H1 (cell line): Measurements from ENCODE around the gene MYOD1. TPM values are rescaled to one million over a fixed set of nuclear protein-coding genes. Genes with fewer than 3 reads are reported as not detected.

Source experiments
- CTCF ChIA-PET: fragments of 300-600 bp; sonication (Branson Sonifier 250); formaldehyde crosslinking; loops from one replicate; lab custom pipeline; 2021; ENCODE audit not compliant: partially characterized antibody; lab: Charles Lee
- POLR2A ChIA-PET: fragments of 300-600 bp; sonication (Branson Sonifier 250); formaldehyde crosslinking; loops from one replicate; lab custom pipeline; 2021; ENCODE audit warnings: inconsistent platforms; ENCODE audit not compliant: partially characterized antibody; lab: Charles Lee
- DNase-seq, 2 experiments: peaks; one replicate each; pipeline versions ENCODE4 v3.0.0 to v3.0.0-alpha.2; 2010 to 2022; ENCODE audit warnings: low spot score in 2 of 2, low read depth in 1 of 2, mixed read lengths in 1 of 2
- FAIRE-seq: peaks from 2 replicates; lab custom pipeline; 2011; peaks lifted over from hg19 to GRCh38; lab: Jason Lieb, UNC
- H2AFZ ChIP-seq: 2 replicates; pipeline ENCODE4 v1.8.1; 2012; ENCODE audit warnings: low read length, inconsistent platforms
- H2AK5ac ChIP-seq: 2 replicates; pipeline ENCODE4 v1.6.1; 2013; ENCODE audit warnings: low read depth, low read length
- H2BK120ac ChIP-seq: replicated peaks from 2 replicates; pipeline ENCODE3; 2013; ENCODE audit warnings: low read depth, low read length, inconsistent platforms
- H2BK12ac ChIP-seq: 2 replicates; pipeline ENCODE4 v1.6.1; 2013; ENCODE audit warnings: low read depth, low read length
- H2BK15ac ChIP-seq: 2 replicates; pipeline ENCODE4 v1.6.1; 2013; ENCODE audit warnings: low read length
- H2BK20ac ChIP-seq: 2 replicates; pipeline ENCODE4 v1.6.1; 2013; ENCODE audit warnings: low read length
- H2BK5ac ChIP-seq: 2 replicates; pipeline ENCODE4 v1.6.1; 2013; ENCODE audit warnings: low read depth, low read length
- H3K14ac ChIP-seq: 2 replicates; pipeline ENCODE4 v1.6.1; 2013; ENCODE audit warnings: inconsistent platforms; ENCODE audit not compliant: insufficient read length
- H3K18ac ChIP-seq: 2 replicates; pipeline ENCODE4 v1.6.1; 2013; ENCODE audit warnings: low read length; ENCODE audit errors: extremely low read depth
- H3K23ac ChIP-seq: 2 replicates; pipeline ENCODE4 v1.6.1; 2013; ENCODE audit warnings: inconsistent platforms; ENCODE audit not compliant: insufficient read length
- H3K23me2 ChIP-seq: 2 replicates; pipeline ENCODE4 v1.6.1; 2013; ENCODE audit warnings: low read depth, low read length
- H3K27ac ChIP-seq: 2 replicates; pipeline ENCODE4 v1.6.1; 2011; ENCODE audit warnings: low read depth, low read length, inconsistent platforms
- H3K27me3 ChIP-seq, 4 experiments: replicated peaks in 1 of 4; 1 replicate in 1 of 4; 2 replicates in 3 of 4; pipeline versions ENCODE4 v1.6.1 to v1.8.1; 2011 to 2013; ENCODE audit warnings: low read length in 3 of 4, mild to moderate bottlenecking in 3 of 4, inconsistent platforms in 2 of 4, mixed read lengths in 2 of 4, moderate library complexity in 1 of 4; ENCODE audit not compliant: control insufficient read depth in 3 of 4, insufficient read depth in 3 of 4; ENCODE audit errors: extremely low read depth in 1 of 4
- H3K36me3 ChIP-seq, 4 experiments: 2 replicates each; pipeline versions ENCODE4 v1.6.1 to v1.8.1; 2011 to 2013; ENCODE audit warnings: mild to moderate bottlenecking in 4 of 4, low read length in 3 of 4, moderate library complexity in 2 of 4, control low read depth in 1 of 4, inconsistent platforms in 1 of 4; ENCODE audit not compliant: insufficient read depth in 4 of 4, control insufficient read depth in 2 of 4
- H3K4ac ChIP-seq: replicated peaks from 2 replicates; pipeline ENCODE3; 2013; ENCODE audit warnings: low read length, low read depth, mixed read lengths, inconsistent platforms; ENCODE audit not compliant: insufficient read length
- H3K4me1 ChIP-seq, 4 experiments: replicated peaks in 1 of 4; 1 replicate in 1 of 4; 2 replicates in 3 of 4; pipeline versions ENCODE4 v1.6.1 to v1.8.1; 2011 to 2013; ENCODE audit warnings: low read length in 3 of 4, inconsistent platforms in 2 of 4, mixed read lengths in 1 of 4; ENCODE audit not compliant: insufficient read depth in 4 of 4, control insufficient read depth in 3 of 4
- H3K4me2 ChIP-seq, 2 experiments: 2 replicates each; pipeline versions ENCODE4 v1.6.1 to v1.8.1; 2011 to 2013; ENCODE audit warnings: low read depth in 2 of 2, low read length in 2 of 2, control low read depth in 1 of 2, inconsistent platforms in 1 of 2, mild to moderate bottlenecking in 1 of 2; ENCODE audit not compliant: insufficient read depth in 1 of 2
- H3K4me3 ChIP-seq, 4 experiments: fragments of 200-600, 300-600 bp in 1 of 4; sonication (generic), shearing (Covaris generic), sonication (Bioruptor Twin) in 1 of 4; 2 replicates each; pipeline versions ENCODE4 v1.5.1 to v1.8.1; 2011 to 2016; ENCODE audit warnings: low read length in 4 of 4, low read depth in 3 of 4, control low read depth in 2 of 4, inconsistent platforms in 2 of 4, mild to moderate bottlenecking in 2 of 4, mixed read lengths in 1 of 4, moderate library complexity in 1 of 4; ENCODE audit not compliant: insufficient read depth in 2 of 4; ENCODE audit errors: extremely low read depth in 1 of 4
- H3K56ac ChIP-seq: replicated peaks from 2 replicates; pipeline ENCODE3; 2013; ENCODE audit warnings: low read depth, mild to moderate bottlenecking, mixed read lengths, low read length, inconsistent platforms; ENCODE audit not compliant: insufficient read length
- H3K79me1 ChIP-seq: 2 replicates; pipeline ENCODE4 v1.6.1; 2013; ENCODE audit warnings: low read depth, low read length, control low read depth
- H3K79me2 ChIP-seq, 2 experiments: 2 replicates each; pipeline versions ENCODE4 v1.6.1 to v1.8.1; 2012 to 2013; ENCODE audit warnings: low read length in 2 of 2, mild to moderate bottlenecking in 2 of 2, inconsistent platforms in 1 of 2; ENCODE audit not compliant: insufficient read depth in 2 of 2, control insufficient read depth in 1 of 2
- H3K9ac ChIP-seq, 4 experiments: replicated peaks in 1 of 4; 1 replicate in 1 of 4; 2 replicates in 3 of 4; pipeline versions ENCODE4 v1.6.1 to v1.8.1; 2011 to 2013; ENCODE audit warnings: low read depth in 3 of 4, low read length in 3 of 4, control low read depth in 2 of 4, mild to moderate bottlenecking in 2 of 4, moderate library complexity in 2 of 4, inconsistent platforms in 1 of 4; ENCODE audit errors: extremely low read depth in 1 of 4
- H3K9me3 ChIP-seq, 2 experiments: 2 replicates each; pipeline versions ENCODE4 v1.6.1 to v1.8.1; 2012 to 2013; ENCODE audit warnings: mild to moderate bottlenecking in 2 of 2, moderate library complexity in 2 of 2, control low read depth in 1 of 2, inconsistent platforms in 1 of 2, low read depth in 1 of 2, low read length in 1 of 2, mixed read lengths in 1 of 2; ENCODE audit not compliant: insufficient read depth in 2 of 2
- H4K20me1 ChIP-seq, 2 experiments: replicated peaks in 1 of 2; 2 replicates each; pipeline versions ENCODE3 to v1.8.1; 2011 to 2013; ENCODE audit warnings: inconsistent platforms in 2 of 2, low read length in 2 of 2, mild to moderate bottlenecking in 1 of 2; ENCODE audit not compliant: insufficient read depth in 2 of 2, control insufficient read depth in 1 of 2
- H4K5ac ChIP-seq: 2 replicates; pipeline ENCODE4 v1.6.1; 2013; ENCODE audit warnings: low read length, low read depth, mixed read lengths, inconsistent platforms; ENCODE audit not compliant: insufficient read length
- H4K8ac ChIP-seq: 2 replicates; pipeline ENCODE4 v1.8.0; 2013; ENCODE audit warnings: mild to moderate bottlenecking, moderate library complexity, low read length, inconsistent platforms; ENCODE audit not compliant: insufficient read depth; ENCODE audit errors: extremely low read depth
- H4K91ac ChIP-seq: replicated peaks from 2 replicates; pipeline ENCODE3; 2013; ENCODE audit warnings: low read length, mixed read lengths, inconsistent platforms; ENCODE audit not compliant: insufficient read length
- CBX8 ChIP-seq: fragments of 300-800, 300-1000 bp; sonication (generic); IDR thresholded peaks from 2 replicates; pipeline ENCODE4 v1.7.1; 2016; ENCODE audit warnings: low read depth, low read length, borderline replicate concordance
- CHD2 ChIP-seq: IDR thresholded peaks from 2 replicates; pipeline ENCODE4 v1.6.1; 2012; ENCODE audit warnings: low read length, improper control_type of control experiment
- EP300 ChIP-seq, 2 experiments: IDR thresholded peaks; 1 replicate in 1 of 2; 2 replicates in 1 of 2; pipeline ENCODE4 v1.6.1; 2011 to 2012; ENCODE audit warnings: low read depth in 2 of 2, low read length in 2 of 2, mild to moderate bottlenecking in 2 of 2, borderline replicate concordance in 1 of 2, inconsistent platforms in 1 of 2, moderate library complexity in 1 of 2
- JUN ChIP-seq: IDR thresholded peaks from 2 replicates; pipeline ENCODE4 v1.6.1; 2011; ENCODE audit warnings: low read depth, mild to moderate bottlenecking, improper control_type of control experiment, low read length
- JUND ChIP-seq: IDR thresholded peaks from 2 replicates; pipeline ENCODE4 v1.6.1; 2011; ENCODE audit warnings: mild to moderate bottlenecking, improper control_type of control experiment, low read length
- NANOG ChIP-seq: IDR thresholded peaks from 2 replicates; pipeline ENCODE4 v1.6.1; 2011; ENCODE audit warnings: low read length, low read depth, mild to moderate bottlenecking, inconsistent platforms; ENCODE audit not compliant: insufficient read depth, poor library complexity, severe bottlenecking
- SIN3A ChIP-seq, 2 experiments: IDR thresholded peaks in 1 of 2; conservative IDR thresholded peaks in 1 of 2; 2 replicates each; pipeline ENCODE4 v1.6.1; 2011 to 2012; ENCODE audit warnings: low read length in 2 of 2, improper control_type of control experiment in 1 of 2, low read depth in 1 of 2, mild to moderate bottlenecking in 1 of 2
- TCF12 ChIP-seq: IDR thresholded peaks from 2 replicates; pipeline ENCODE4 v1.6.1; 2011; ENCODE audit warnings: low read depth, mild to moderate bottlenecking, low read length
- YY1 ChIP-seq: IDR thresholded peaks from 2 replicates; pipeline ENCODE4 v1.6.1; 2011; ENCODE audit warnings: low read depth, mild to moderate bottlenecking, low read length
- WGBS, 2 experiments: shearing (Covaris generic) in 1 of 2; methylation state at CpG; one replicate each; pipeline versions ENCODE4 v1.1.6 to v1.1.7; 2013 to 2015; ENCODE audit warnings: low lambda C conversion rate in 2 of 2, mixed read lengths in 2 of 2, inconsistent platforms in 1 of 2, low coverage in 1 of 2, missing lambda C conversion rate in 1 of 2; ENCODE audit not compliant: insufficient replicate concordance in 2 of 2, insufficient coverage in 1 of 2, insufficient read length in 1 of 2; ENCODE audit errors: extremely low coverage in 1 of 2, missing lambda C conversion rate in 1 of 2; 5-methylcytosine and 5-hydroxymethylcytosine counted together
- polyA plus RNA-seq, 7 experiments: library from polyadenylated mRNA; depleted of rRNA in 3 of 7; stranded (reverse) in 5 of 7; unstranded in 2 of 7; fragments of >200 nt in 5 of 7; fragments of 200-250 nt in 2 of 7; gene quantifications; 1 replicate in 5 of 7; 2 replicates in 1 of 7; 4 replicates in 1 of 7; pipeline versions ENCODE4 v1.2.1 to v1.2.3, GENCODE V29; 2011 to 2013; ENCODE audit warnings: missing spikeins in 2 of 7, mixed read lengths in 2 of 7
- total RNA-seq: library from RNA; stranded (reverse); fragmentation: NEBNext Ultra II Directional; extraction: Animal tissue kit (Norgen Biotek cat#: 25700); gene quantifications from 2 replicates; pipeline ENCODE4 v1.2.1, GENCODE V29; 2021
- TF ChIP-seq, protein P1 (sequence below): IDR thresholded peaks from 2 replicates; pipeline ENCODE4 v1.6.1; 2011; ENCODE audit warnings: low read depth, mild to moderate bottlenecking, low read length; ENCODE audit not compliant: insufficient read depth
- TF ChIP-seq, protein P2 (sequence below): IDR thresholded peaks from 2 replicates; pipeline ENCODE4 v1.6.1; 2011; ENCODE audit warnings: low read length, improper control_type of control experiment

Gene MYOD1
- total and polyA plus RNA-seq, 2 of the 8 experiments (the other 6 are each of a cell fraction or from before 2014, with no cell fraction given), result not detected

DNA sequence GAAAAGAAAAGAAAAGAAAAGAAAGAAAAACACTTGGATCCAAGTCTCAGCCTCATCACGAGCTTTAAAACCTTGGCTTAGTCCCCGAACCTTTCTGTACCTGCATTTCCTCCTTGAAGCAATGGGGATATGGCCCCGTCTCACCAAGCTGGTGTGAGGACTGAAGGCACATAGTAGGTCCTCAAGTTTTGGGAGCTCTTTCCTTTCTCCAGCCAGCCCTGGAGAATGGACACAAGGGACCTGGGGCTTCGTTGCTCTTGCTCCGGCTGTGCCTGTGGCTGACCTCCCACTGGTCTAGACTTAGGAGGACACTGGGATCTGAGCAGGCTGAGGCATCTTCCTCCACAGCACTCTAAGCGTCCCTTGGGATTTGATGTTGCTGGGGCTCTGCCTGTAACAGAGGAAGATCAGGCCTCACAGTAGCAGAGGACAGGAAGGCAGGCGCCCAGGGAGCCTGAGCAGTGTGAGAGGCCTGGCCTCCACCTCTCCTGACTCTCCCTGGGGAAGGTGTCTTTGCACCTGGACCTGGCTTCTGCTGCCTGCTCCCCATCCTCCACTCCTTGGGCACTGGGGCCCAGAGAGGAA lies 48.0 kb downstream of the MYOD1 start:
- Histone ChIP-seq H3K27me3 (no peaks in the 10 kb centered on the region), H2AFZ (no peak overlapping the region), H3K18ac (no peak overlapping the region), H4K20me1 (peaks cover 0 to 2% of the 10 kb centered on the region in 2 experiments), H3K9ac (no peak overlapping the region), H3K36me3 (no peaks in the 10 kb centered on the region), H2BK12ac (no peak overlapping the region), H3K56ac (no peak overlapping the region), H3K79me1 (no peaks in the 10 kb centered on the region), H2BK120ac (no peak overlapping the region), H4K91ac (no peak overlapping the region), H3K9me3 (no peaks in the 10 kb centered on the region; a peak in 1 of 4 replicates), H2AK5ac (no peak overlapping the region), H3K23me2 (peaks cover 11% of the 10 kb centered on the region; the same call in 1 of the 2 replicates), H2BK5ac (no peak overlapping the region), H3K27ac (no peak overlapping the region), H3K4ac (no peak overlapping the region), H3K4me1 (peaks cover 0 to 5% (median 2%) of the 10 kb centered on the region in 4 experiments; a peak in 2 of 7 replicates), H3K79me2 (no peaks in the 10 kb centered on the region), H2BK20ac (no peak overlapping the region), H3K14ac (no peak overlapping the region), H2BK15ac (no peak overlapping the region), H3K4me2 (no peak overlapping the region), H4K8ac (no peak overlapping the region), H3K4me3 (no peak overlapping the region), H3K23ac (no peak overlapping the region), H4K5ac (no peak overlapping the region)
- DNase-seq, result no peak
- 78% methylated on average over 7 of the region's 7 CpGs; no CpG with 5 or more reads in 1 of the 2 experiments for WGBS, 2 experiments
- POLR2A ChIA-PET, result no interaction called here
- FAIRE-seq, result no peak
- CTCF ChIA-PET, result interaction anchor here (0.7 to 4.2 kb wide), 25 partner anchors 11 to 225 kb away, joined by 3 to 25 read pairs (median 4); no protein-coding TSS in a partner anchor
- TF ChIP-seq CHD2 (no peak), NANOG (no peak), JUND (no peak), CBX8 (no peak), YY1 (no peak), TCF12 (no peak), EP300 (IDR thresholded peaks at IDR 0.05; ENCODE audit: borderline replicate concordance in 1 of 2, low read depth in 2 of 2, low read length in 2 of 2) (no peak), JUN (no peak), SIN3A (conservative IDR thresholded peaks at IDR 0.05 in 1 of 2, IDR thresholded peaks at IDR 0.05 in 1 of 2; ENCODE audit: low read depth in 1 of 2, low read length in 2 of 2) (no peak)
- TF ChIP-seq, protein P1, sequence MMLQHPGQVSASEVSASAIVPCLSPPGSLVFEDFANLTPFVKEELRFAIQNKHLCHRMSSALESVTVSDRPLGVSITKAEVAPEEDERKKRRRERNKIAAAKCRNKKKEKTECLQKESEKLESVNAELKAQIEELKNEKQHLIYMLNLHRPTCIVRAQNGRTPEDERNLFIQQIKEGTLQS, result no peak
- TF ChIP-seq, protein P2, sequence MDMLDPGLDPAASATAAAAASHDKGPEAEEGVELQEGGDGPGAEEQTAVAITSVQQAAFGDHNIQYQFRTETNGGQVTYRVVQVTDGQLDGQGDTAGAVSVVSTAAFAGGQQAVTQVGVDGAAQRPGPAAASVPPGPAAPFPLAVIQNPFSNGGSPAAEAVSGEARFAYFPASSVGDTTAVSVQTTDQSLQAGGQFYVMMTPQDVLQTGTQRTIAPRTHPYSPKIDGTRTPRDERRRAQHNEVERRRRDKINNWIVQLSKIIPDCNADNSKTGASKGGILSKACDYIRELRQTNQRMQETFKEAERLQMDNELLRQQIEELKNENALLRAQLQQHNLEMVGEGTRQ, result no peak
